ENCODE data around the gene ATAD3B. TPM values are rescaled to one million over a fixed set of nuclear protein-coding genes. Genes with fewer than 3 reads are reported as not detected.

Gene ATAD3B
- polyA plus RNA-seq, 1 donor from 2014 or later, result 57.2 TPM

DNA sequence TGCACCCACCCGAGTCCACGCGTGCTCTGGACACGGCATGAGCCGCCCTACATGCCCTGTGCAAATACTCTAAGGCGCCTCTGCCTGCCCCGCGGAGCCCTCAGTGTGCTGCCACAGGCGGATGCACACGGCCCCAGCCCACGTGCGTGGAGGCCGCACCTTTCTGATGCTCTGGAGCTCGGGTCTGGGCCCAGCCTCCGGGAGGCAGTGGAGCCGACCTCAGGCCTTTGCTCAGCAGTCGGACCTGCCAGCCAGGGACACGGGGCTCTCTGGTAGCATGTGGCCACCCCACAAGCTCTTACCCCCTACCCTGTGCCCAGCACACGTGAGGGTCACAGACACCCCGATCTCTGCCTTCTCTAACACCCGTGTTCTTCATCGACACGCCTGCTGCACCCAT is 66.8 kb downstream of the ATAD3B start:
- Histone ChIP-seq H3K27me3 (ENCODE audit: insufficient read depth, low read depth, low read length) (no peaks in the 10 kb centered on the region), H3K9me3 (ENCODE audit: low read length) (no peaks in the 10 kb centered on the region), H3F3A (ENCODE audit: insufficient read depth, low read length, poor library complexity, severe bottlenecking) (no peaks in the 10 kb centered on the region), H3K4me2 (ENCODE audit: low read length) (no peak overlapping the region), H3K9me2 (ENCODE audit: insufficient read depth, low read length) (no peaks in the 10 kb centered on the region), H3K4me3 (ENCODE audit: low read length) (peak overlapping the region; percentile 87), H3K9ac (ENCODE audit: low read length) (no peak overlapping the region), H3K27ac (ENCODE audit: low read length) (no peak overlapping the region), H3K79me2 (replicated peaks; ENCODE audit: insufficient read depth, low read length) (no peaks in the 10 kb centered on the region), H2AFZ (ENCODE audit: low read depth, low read length) (no peak overlapping the region), H3K36me3 (ENCODE audit: insufficient read depth, low read length) (peaks cover 5% of the 10 kb centered on the region), H4K20me1 (ENCODE audit: insufficient read depth) (no peaks in the 10 kb centered on the region)
- TF ChIP-seq EP300 (conservative IDR thresholded peaks at IDR 0.05; ENCODE audit: poor library complexity, severe bottlenecking) (no peak), RAD21 (conservative IDR thresholded peaks at IDR 0.05) (no peak), SMC3 (conservative IDR thresholded peaks at IDR 0.05; ENCODE audit: poor library complexity) (no peak), POLR2AphosphoS5 (IDR thresholded peaks at IDR 0.05) (no peak), EZH2 (IDR thresholded peaks at IDR 0.05; ENCODE audit: borderline replicate concordance, insufficient read depth, low read length, poor library complexity, severe bottlenecking) (no peak), MXI1 (conservative IDR thresholded peaks at IDR 0.05; ENCODE audit: poor library complexity, severe bottlenecking) (no peak), TAF1 (IDR thresholded peaks at IDR 0.05; ENCODE audit: low read depth) (no peak)
- TF ChIP-seq, protein P1, sequence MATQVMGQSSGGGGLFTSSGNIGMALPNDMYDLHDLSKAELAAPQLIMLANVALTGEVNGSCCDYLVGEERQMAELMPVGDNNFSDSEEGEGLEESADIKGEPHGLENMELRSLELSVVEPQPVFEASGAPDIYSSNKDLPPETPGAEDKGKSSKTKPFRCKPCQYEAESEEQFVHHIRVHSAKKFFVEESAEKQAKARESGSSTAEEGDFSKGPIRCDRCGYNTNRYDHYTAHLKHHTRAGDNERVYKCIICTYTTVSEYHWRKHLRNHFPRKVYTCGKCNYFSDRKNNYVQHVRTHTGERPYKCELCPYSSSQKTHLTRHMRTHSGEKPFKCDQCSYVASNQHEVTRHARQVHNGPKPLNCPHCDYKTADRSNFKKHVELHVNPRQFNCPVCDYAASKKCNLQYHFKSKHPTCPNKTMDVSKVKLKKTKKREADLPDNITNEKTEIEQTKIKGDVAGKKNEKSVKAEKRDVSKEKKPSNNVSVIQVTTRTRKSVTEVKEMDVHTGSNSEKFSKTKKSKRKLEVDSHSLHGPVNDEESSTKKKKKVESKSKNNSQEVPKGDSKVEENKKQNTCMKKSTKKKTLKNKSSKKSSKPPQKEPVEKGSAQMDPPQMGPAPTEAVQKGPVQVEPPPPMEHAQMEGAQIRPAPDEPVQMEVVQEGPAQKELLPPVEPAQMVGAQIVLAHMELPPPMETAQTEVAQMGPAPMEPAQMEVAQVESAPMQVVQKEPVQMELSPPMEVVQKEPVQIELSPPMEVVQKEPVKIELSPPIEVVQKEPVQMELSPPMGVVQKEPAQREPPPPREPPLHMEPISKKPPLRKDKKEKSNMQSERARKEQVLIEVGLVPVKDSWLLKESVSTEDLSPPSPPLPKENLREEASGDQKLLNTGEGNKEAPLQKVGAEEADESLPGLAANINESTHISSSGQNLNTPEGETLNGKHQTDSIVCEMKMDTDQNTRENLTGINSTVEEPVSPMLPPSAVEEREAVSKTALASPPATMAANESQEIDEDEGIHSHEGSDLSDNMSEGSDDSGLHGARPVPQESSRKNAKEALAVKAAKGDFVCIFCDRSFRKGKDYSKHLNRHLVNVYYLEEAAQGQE (IDR thresholded peaks at IDR 0.05; ENCODE audit: borderline replicate concordance), result no peak
- TF ChIP-seq, protein P2, sequence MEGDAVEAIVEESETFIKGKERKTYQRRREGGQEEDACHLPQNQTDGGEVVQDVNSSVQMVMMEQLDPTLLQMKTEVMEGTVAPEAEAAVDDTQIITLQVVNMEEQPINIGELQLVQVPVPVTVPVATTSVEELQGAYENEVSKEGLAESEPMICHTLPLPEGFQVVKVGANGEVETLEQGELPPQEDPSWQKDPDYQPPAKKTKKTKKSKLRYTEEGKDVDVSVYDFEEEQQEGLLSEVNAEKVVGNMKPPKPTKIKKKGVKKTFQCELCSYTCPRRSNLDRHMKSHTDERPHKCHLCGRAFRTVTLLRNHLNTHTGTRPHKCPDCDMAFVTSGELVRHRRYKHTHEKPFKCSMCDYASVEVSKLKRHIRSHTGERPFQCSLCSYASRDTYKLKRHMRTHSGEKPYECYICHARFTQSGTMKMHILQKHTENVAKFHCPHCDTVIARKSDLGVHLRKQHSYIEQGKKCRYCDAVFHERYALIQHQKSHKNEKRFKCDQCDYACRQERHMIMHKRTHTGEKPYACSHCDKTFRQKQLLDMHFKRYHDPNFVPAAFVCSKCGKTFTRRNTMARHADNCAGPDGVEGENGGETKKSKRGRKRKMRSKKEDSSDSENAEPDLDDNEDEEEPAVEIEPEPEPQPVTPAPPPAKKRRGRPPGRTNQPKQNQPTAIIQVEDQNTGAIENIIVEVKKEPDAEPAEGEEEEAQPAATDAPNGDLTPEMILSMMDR (IDR thresholded peaks at IDR 0.05; ENCODE audit: poor library complexity, severe bottlenecking), result no peak

DNA sequence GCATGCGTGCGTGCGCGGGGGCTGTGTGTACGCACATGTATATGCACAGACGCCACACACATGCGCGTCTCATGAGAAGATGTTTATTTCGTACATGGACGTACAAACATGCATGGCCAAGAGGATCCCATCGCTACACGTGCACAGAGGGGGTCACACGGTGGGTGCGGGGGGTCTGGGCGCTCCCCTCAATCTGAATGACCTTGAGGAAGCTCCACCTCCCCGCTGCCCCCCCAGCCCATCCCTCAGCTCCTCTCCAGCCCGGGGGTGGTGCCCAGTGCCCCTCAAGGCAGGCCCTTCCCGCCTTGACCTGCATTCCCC is 67.4 kb downstream of the ATAD3B start:
- H3K9me3 ChIP-seq (ENCODE audit: low read length), result no peaks in the 10 kb centered on the region
- H3K4me3 ChIP-seq (ENCODE audit: low read length), result peak overlapping the region; percentile 87
- peaks cover 5% of the 10 kb centered on the region for H3K36me3 ChIP-seq (ENCODE audit: insufficient read depth, low read length)
- H3K9ac ChIP-seq (ENCODE audit: low read length), result peak overlapping the region; percentile 77
- no peak overlapping the region for H2AFZ ChIP-seq (ENCODE audit: low read depth, low read length)
- no peaks in the 10 kb centered on the region for H3F3A ChIP-seq (ENCODE audit: insufficient read depth, low read length, poor library complexity, severe bottlenecking)
- no peaks in the 10 kb centered on the region for H3K27me3 ChIP-seq (ENCODE audit: insufficient read depth, low read depth, low read length)
- no peaks in the 10 kb centered on the region for H4K20me1 ChIP-seq (ENCODE audit: insufficient read depth)
- peak overlapping the region; percentile 78 for H3K4me2 ChIP-seq (ENCODE audit: low read length)
- H3K9me2 ChIP-seq (ENCODE audit: insufficient read depth, low read length), result no peaks in the 10 kb centered on the region
- no peak for TF ChIP-seq SMC3 (conservative IDR thresholded peaks at IDR 0.05; ENCODE audit: poor library complexity)
- TF ChIP-seq, protein P1 (IDR thresholded peaks at IDR 0.05; ENCODE audit: borderline replicate concordance), result no peak
- no peak for TF ChIP-seq EP300 (conservative IDR thresholded peaks at IDR 0.05; ENCODE audit: poor library complexity, severe bottlenecking)
- TF ChIP-seq MXI1 (conservative IDR thresholded peaks at IDR 0.05; ENCODE audit: poor library complexity, severe bottlenecking), result no peak
- TF ChIP-seq POLR2AphosphoS5 (IDR thresholded peaks at IDR 0.05), result no peak
- TF ChIP-seq TAF1 (IDR thresholded peaks at IDR 0.05; ENCODE audit: low read depth), result no peak
- TF ChIP-seq EZH2 (IDR thresholded peaks at IDR 0.05; ENCODE audit: borderline replicate concordance, insufficient read depth, low read length, poor library complexity, severe bottlenecking), result no peak
- no peak for TF ChIP-seq RAD21 (conservative IDR thresholded peaks at IDR 0.05)
- TF ChIP-seq, protein P2 (IDR thresholded peaks at IDR 0.05; ENCODE audit: poor library complexity, severe bottlenecking), result no peak
- no peaks in the 10 kb centered on the region for H3K79me2 ChIP-seq (replicated peaks; ENCODE audit: insufficient read depth, low read length)
- H3K27ac ChIP-seq (ENCODE audit: low read length), result no peak overlapping the region
